Dedifferentiated amniotic fluid mesenchymal stem cell (primary cell): ENCODE results near the gene AGFG2.
A peak's percentile ranks its signal among the peaks of the same experiment; 100 is the strongest.

Source experiments
- DNase-seq: peaks from one replicate; pipeline ENCODE4 v3.0.0-alpha.2; 2016; ENCODE audit errors: extremely low spot score

The AGFG2 gene

GRCh38 chr7:100585511-100586265, 46.7 kb downstream of the AGFG2 start, which contains the start of gene LRCH4:
TSS of gene LRCH4 (minus strand) at chr7:100586129. CDS start at chr7:100586100, 29 bp downstream.
- DNase-seq = no peak

DNA sequence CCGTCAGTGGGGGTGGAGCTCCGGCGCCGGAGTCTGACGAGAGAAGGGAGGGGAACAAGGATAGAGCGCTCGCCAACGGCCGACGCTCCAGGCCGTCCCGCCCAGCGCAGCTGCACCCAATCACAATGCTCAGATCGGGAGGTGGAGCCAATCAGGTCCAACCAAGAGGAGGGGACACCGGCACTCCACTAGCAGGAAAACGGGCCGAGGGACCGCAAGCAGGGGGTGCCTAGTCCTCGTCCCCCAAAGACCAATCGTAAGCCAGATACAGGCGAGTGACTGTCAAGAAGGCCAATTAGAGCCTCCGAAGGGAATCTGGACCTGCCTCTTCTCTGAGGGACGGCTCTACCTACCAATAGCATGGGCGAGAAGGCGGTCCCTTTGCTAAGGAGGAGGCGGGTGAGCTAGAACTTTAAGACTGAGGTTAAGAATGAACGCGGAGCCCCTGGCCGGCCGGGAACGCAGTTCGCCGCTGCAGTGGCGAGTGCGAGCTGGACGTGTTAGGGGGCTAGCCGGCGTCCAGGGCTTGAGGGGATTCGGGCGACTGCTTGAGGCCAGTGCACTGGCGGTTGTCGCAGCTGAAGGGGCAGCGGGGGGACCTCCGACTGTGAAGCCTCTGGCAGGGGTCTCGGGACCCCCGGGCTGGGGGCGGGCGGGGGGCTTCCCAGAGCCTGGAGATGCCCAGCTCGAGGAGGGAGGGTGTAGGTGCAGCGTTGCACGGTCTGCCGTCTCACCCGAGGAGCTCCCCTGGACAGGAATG, 47.4 kb downstream of the AGFG2 start, which contains the start of gene FBXO24:
Gene FBXO24 (plus strand): TSS at position 63 of the 760 bp plus-strand sequence. CDS start 298 bp downstream, at position 361.
- DNase-seq = peak; percentile 100

DNA sequence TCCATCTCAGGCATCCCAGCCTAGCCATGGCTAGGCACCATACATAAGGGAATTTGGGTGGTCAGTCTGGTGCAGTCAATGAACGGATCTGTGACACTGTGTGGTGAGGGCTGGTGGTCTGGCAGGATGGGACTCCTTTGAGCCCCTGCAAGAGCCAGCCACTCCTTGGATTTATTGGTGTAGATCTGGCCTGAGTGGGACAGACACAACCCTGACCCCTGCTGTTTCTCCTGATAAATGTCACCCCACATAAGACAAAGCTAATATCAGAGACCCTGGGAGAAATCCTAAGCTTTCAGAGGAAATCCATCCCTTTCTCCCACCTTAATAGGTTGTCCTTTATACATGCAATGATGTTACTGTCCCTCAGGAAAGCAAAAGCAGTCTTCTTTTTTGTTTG, 49.4 kb downstream of the AGFG2 start:
- DNase-seq = no peak

- no peak for DNase-seq
These were observed 50.4 kb downstream of the AGFG2 start for GRCh38 chr7:100589341-100589947.

- no peak for DNase-seq
These were observed 51.2 kb downstream of the AGFG2 start for GRCh38 chr7:100590077-100590737.

DNA sequence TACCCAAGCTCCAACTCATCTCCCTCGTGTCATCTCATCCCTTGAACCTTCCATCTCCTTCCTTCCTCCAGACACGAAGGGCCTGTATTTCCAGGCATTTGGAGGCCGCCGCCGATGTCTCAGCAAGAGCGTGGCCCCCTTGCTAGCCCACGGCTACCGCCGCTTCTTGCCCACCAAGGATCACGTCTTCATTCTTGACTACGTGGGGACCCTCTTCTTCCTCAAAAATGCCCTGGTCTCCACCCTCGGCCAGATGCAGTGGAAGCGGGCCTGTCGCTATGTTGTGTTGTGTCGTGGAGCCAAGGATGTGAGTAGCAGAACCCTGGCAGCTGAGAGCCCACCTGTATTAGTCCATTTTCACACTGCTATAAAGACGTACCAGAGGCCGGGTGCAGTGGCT, 52.6 kb downstream of the AGFG2 start:
- no peak for DNase-seq

DNA sequence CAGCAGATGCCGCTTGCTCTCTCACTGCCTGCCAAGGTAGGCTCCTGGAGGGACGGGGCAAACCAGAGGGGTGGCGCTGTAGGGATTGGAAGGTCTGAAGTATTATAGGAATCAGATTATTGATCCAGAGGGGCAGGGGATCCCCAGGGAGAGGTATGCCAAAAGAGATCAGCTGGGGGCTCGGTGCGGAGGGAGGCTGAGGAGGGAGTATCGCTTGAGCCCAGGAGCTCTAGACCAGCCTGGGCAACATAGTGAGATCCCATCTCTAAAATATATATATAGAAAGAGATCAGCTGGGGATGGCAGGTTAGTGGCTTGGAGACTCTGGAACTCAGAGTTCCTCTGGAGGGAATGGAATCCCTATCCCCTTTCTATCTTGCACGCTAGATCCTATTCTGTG, 56.2 kb downstream of the AGFG2 start:
- no peak for DNase-seq

- no peak for DNase-seq
These were observed 59.4 kb downstream of the AGFG2 start for GRCh38 chr7:100598425-100598824.

GRCh38 chr7:100599911-100600729, 61.1 kb downstream of the AGFG2 start:
- DNase-seq = no peak

DNA sequence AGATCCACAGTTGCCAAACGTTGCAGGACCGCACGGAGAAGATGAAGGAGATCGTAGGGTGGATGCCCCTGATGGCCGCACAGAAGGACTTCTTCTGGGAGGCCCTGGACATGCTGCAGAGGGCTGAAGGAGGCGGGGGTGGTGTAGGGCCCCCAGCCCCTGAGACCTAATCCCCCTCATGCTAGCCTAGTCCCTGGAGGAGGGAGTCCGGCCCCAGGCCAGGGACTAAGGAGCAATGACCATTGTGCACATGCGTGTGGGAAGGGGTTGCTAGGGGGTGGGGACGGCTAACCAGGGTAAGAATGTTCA, 61.7 kb downstream of the AGFG2 start:
- DNase-seq = no peak

GRCh38 chr7:100602889-100603725, 64.1 kb downstream of the AGFG2 start:
- peak; percentile 63 for DNase-seq

DNA sequence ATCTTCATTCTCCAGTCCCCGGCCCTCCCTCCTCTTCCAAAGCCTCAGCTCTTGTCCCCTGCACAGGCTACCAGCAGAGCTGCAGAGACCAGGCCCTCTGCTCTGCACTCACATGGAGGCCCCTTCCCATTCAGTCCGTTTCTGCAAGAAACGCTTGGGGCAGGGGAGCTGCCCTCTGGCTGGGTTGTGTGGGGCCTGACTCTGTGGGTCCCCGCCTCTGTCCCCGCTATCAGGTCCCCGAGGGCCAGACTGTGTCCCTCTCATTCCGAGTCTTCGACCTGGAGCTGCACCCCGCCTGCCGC, 64.7 kb downstream of the AGFG2 start:
- DNase-seq = no peak

DNA sequence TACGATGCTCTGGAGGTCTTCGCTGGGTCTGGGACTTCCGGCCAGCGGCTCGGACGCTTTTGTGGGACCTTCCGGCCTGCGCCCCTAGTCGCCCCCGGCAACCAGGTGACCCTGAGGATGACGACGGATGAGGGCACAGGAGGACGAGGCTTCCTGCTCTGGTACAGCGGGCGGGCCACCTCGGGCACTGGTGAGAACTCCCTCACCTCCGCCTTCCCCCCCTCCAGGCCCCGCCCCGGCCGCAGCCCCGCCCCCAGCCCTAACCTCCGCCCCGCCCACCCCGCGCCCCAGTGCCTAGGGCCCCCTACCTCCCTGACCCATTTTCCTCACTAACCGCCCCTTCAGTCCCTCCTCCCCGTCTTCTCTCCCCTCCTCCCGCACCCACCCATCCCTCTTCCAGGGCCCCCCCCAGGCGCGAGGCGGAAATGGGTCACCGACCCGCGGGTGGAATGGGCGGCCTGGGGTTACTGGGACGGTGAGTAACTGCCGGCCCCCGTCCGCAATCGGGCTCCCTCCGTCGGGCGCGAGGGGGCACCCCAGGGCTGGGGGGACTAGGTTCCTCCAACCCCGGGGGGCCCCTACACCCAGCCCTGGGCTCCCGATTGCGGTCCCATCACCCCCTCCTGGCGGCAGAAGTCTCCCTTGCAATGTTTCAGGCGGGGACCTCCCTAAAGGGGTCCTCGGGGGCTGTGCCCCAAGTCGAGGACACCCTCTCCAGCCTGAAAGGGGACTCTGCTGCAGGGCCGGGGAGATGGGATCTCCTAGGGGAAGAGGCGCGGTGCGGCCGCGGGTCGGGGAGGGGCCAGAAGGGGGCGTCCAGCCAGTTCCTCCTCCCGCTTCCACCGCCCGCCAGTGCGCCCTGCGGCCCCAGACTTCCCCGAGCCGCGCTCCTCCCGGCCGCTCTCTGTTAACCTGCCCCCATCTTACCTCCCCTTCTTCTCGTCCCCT, 65.3 kb downstream of the AGFG2 start:
- DNase-seq = no peak

DNA sequence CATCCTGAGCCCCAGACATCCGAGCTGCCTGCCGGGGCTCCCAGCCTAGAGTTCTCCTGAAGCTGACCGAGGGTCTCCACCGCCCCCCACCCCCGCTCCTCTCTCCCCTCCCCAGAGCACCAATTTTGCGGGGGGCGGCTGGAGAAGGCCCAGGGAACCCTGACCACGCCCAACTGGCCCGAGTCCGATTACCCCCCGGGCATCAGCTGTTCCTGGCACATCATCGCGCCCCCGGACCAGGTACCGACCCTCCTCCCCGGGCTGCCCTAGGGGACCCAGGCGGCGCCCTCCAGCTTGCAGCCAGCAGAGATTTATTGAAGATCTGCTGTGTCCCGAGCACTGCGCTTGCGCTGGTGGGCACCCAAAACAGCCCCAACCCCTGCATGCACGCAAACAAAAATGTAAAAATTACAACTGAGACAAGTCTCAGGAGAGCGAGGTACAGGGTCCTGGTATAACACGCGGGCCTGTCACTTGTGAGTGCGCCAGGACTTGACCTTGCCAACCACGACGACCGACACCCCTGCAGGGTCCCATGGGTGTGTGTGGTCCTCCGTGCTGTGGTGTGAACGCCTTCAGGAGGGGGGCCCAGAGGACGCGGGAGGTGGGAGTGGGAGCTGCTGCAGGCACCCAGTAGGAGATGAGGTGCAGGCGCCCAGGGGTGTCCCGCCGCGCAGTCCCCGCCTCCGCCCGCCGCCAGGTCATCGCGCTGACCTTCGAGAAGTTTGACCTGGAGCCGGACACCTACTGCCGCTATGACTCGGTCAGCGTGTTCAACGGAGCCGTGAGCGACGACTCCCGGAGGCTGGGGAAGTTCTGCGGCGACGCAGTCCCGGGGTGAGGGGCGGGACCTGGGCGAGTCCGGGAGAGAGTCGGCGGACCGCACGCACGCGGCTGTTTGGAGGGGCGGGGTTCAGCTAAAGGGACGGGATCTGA, 66.2 kb downstream of the AGFG2 start:
- DNase-seq = no peak

DNA sequence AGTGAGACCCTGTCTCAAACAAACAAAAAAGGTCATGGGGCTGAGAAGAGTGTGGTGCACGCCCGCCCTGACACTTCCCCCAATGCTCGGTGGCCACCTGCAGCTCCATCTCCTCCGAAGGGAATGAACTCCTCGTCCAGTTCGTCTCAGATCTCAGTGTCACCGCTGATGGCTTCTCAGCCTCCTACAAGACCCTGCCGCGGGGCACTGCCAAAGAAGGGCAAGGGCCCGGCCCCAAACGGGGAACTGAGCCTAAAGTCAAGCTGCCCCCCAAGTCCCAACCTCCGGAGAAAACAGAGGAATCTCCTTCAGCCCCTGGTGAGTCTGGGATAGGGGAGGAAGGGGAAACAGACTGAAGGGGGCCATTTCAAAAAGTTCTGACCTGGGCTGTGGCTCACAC, 67.3 kb downstream of the AGFG2 start:
- no peak for DNase-seq

- DNase-seq = no peak
These were observed 68.1 kb downstream of the AGFG2 start for GRCh38 chr7:100607111-100607510.

DNA sequence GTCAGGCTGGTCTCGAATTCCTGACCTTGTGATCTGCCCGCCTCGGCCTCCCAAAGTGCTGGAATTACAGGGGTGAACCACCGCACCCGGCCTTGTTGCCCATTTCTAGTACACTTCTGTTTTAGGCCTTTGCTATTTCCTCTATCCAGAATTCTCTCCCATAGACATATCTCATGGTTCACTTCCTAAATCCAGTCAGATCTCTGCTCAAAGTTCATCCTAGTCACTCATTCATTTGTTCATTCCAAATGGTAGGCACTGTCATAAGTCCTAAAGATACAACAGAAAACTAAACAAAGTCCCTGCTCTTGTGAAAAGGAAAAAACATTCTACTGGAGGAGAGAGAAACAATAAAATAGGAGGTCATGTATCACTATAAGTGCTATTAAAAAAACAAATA, 71.0 kb downstream of the AGFG2 start:
- DNase-seq = no peak

DNA sequence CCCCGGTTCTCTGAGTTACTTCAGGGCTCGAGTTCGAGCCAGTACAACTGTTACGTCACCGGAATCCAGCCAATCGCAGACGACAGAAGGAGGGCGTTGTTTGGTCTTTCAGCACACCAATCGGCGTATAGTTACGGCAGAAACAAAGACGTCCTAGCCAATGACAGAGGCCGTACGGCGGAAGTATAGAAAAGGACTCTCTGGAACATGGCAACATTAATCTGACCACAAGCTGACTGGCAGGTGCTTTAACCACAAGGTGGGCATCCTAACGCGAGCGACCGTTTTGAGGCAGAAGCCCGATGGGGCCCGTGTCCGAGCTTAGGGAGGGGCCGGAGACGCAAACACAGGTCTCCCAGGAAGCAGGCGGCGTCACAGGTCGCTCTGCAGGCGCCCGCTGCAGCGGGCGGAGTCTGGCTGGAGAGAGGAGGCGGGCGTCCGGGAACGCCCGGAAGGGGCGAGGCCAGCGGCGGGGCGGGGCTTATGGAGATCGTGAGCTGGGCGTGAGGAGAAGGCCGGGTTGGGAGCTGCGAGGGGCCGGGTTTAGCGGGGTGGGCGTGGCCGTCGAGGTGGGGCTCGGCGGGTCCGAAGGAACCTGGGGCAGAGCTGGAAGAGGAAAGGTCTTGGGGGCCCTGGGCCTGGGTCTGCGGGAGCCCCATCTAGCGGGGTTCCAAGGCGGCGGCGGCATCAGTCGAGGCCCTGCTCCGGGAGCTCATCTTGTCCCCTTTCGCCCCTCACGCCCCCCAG, 73.2 kb downstream of the AGFG2 start, which contains the start of gene MOSPD3:
Gene MOSPD3 (plus strand): TSS at position 558 of the 747 bp plus-strand sequence. CDS start 252 bp downstream, outside the sequence.
- DNase-seq = peak; percentile 100
